Cerebellar nuclear complex (tissue), 1 donor: ENCODE data around the gene ZNF615.
"Not testable (repeated sequence)": the region's sequence is repeated elsewhere in the genome, so short reads cannot be mapped to it uniquely, and the experiment has no call there.

Experiments
- DNase-seq, 2 experiments: peaks; one replicate each; lab custom pipeline; 2025; lab: John Stamatoyannopoulos, UW

ZNF615 gene

GRCh38 chr19:51980116-51980736 lies 27.8 kb downstream of the ZNF615 start:
- DNase-seq = no peak

- no peak for DNase-seq
These were observed 29.1 kb downstream of the ZNF615 start for GRCh38 chr19:51978882-51979281.

GRCh38 chr19:51977346-51977745 lies 30.7 kb downstream of the ZNF615 start:
- no peak for DNase-seq

- DNase-seq = no peak
These were observed 31.2 kb downstream of the ZNF615 start for GRCh38 chr19:51976852-51977251.

- not testable (repeated sequence) for DNase-seq
These were observed 32.2 kb downstream of the ZNF615 start for GRCh38 chr19:51975787-51976186.

GRCh38 chr19:51971624-51972023 lies 36.4 kb downstream of the ZNF615 start:
- DNase-seq = no peak

- no peak for DNase-seq
These were observed 37.3 kb downstream of the ZNF615 start for GRCh38 chr19:51970718-51971117.

GRCh38 chr19:51965583-51965982 lies 42.4 kb downstream of the ZNF615 start:
- DNase-seq = no peak

- DNase-seq = not testable (repeated sequence)
These were observed 47.3 kb downstream of the ZNF615 start for GRCh38 chr19:51960621-51961233.

- DNase-seq = no peak
These were observed 48.2 kb downstream of the ZNF615 start for GRCh38 chr19:51959791-51960190.

- not testable (repeated sequence) for DNase-seq
These were observed 50.2 kb downstream of the ZNF615 start for GRCh38 chr19:51957846-51958245.

GRCh38 chr19:51948975-51949374 lies 59.0 kb downstream of the ZNF615 start:
- DNase-seq = peak in 1 of 2 experiments; percentile 14

GRCh38 chr19:51946602-51947001 lies 61.4 kb downstream of the ZNF615 start:
- DNase-seq = no peak

- no peak for DNase-seq
These were observed 63.0 kb downstream of the ZNF615 start for GRCh38 chr19:51944798-51945552.
